ENCODE data around the gene RGS9BP.
"Not testable (repeated sequence)": the region's sequence is repeated elsewhere in the genome, so short reads cannot be mapped to it uniquely, and the experiment has no call there.

RGS9BP gene

GRCh38 chr19:32675720-32676185 is at the start of gene RGS9BP:
TSS of gene RGS9BP (plus strand) at chr19:32675848. CDS start at chr19:32676264, 416 bp downstream.
- DNase-seq (ENCODE audit: low spot score): peak; percentile 84

- DNase-seq (ENCODE audit: low spot score): peak; percentile 8
Observed at GRCh38 chr19:32626969-32627368, 48.7 kb upstream of the RGS9BP start.

- DNase-seq (ENCODE audit: low spot score): no peak
Observed at GRCh38 chr19:32627714-32628270, 47.9 kb upstream of the RGS9BP start.

GRCh38 chr19:32630338-32630737 is 45.3 kb upstream of the RGS9BP start:
- peak; percentile 70 for DNase-seq (ENCODE audit: low spot score)

GRCh38 chr19:32631381-32631780 is 44.3 kb upstream of the RGS9BP start:
- DNase-seq (ENCODE audit: low spot score): peak; percentile 23

- no peak for DNase-seq (ENCODE audit: low spot score)
Observed at GRCh38 chr19:32637480-32637879, 38.2 kb upstream of the RGS9BP start.

GRCh38 chr19:32638625-32639024 is 37.0 kb upstream of the RGS9BP start:
- DNase-seq (ENCODE audit: low spot score): no peak

GRCh38 chr19:32642771-32643170 is 32.9 kb upstream of the RGS9BP start:
- DNase-seq (ENCODE audit: low spot score): no peak

- no peak for DNase-seq (ENCODE audit: low spot score)
Observed at GRCh38 chr19:32646556-32646955, 29.1 kb upstream of the RGS9BP start.

- no peak for DNase-seq (ENCODE audit: low spot score)
Observed at GRCh38 chr19:32647361-32647760, 28.3 kb upstream of the RGS9BP start.

- no peak for DNase-seq (ENCODE audit: low spot score)
Observed at GRCh38 chr19:32649751-32650150, 25.9 kb upstream of the RGS9BP start.

- no peak for DNase-seq (ENCODE audit: low spot score)
Observed at GRCh38 chr19:32650671-32651070, 25.0 kb upstream of the RGS9BP start.

GRCh38 chr19:32651729-32652140 is 23.9 kb upstream of the RGS9BP start:
- DNase-seq (ENCODE audit: low spot score): no peak

- not testable (repeated sequence) for DNase-seq (ENCODE audit: low spot score)
Observed at GRCh38 chr19:32652331-32652730, 23.3 kb upstream of the RGS9BP start.

GRCh38 chr19:32652894-32653598 is 22.6 kb upstream of the RGS9BP start:
- no peak for DNase-seq (ENCODE audit: low spot score)

- no peak for DNase-seq (ENCODE audit: low spot score)
Observed at GRCh38 chr19:32653599-32653915, 22.1 kb upstream of the RGS9BP start.

GRCh38 chr19:32656379-32656778 is 19.3 kb upstream of the RGS9BP start:
- DNase-seq (ENCODE audit: low spot score): not testable (repeated sequence)

GRCh38 chr19:32658075-32658474 is 17.6 kb upstream of the RGS9BP start:
- no peak for DNase-seq (ENCODE audit: low spot score)

- DNase-seq (ENCODE audit: low spot score): no peak
Observed at GRCh38 chr19:32658527-32658926, 17.1 kb upstream of the RGS9BP start.

- DNase-seq (ENCODE audit: low spot score): no peak
Observed at GRCh38 chr19:32661318-32661717, 14.3 kb upstream of the RGS9BP start.

- DNase-seq (ENCODE audit: low spot score): no peak
Observed at GRCh38 chr19:32662186-32662585, 13.5 kb upstream of the RGS9BP start.

- no peak for DNase-seq (ENCODE audit: low spot score)
Observed at GRCh38 chr19:32666084-32666483, 9.6 kb upstream of the RGS9BP start.

- DNase-seq (ENCODE audit: low spot score): no peak
Observed at GRCh38 chr19:32669310-32669709, 6.3 kb upstream of the RGS9BP start.
